ENCODE data around the gene LRRC8D. TPM values are rescaled to one million over a fixed set of nuclear protein-coding genes. Genes with fewer than 3 reads are reported as not detected.

LRRC8D gene
- total RNA-seq, 1 experiment from 2014 or later = 42.0 TPM

DNA sequence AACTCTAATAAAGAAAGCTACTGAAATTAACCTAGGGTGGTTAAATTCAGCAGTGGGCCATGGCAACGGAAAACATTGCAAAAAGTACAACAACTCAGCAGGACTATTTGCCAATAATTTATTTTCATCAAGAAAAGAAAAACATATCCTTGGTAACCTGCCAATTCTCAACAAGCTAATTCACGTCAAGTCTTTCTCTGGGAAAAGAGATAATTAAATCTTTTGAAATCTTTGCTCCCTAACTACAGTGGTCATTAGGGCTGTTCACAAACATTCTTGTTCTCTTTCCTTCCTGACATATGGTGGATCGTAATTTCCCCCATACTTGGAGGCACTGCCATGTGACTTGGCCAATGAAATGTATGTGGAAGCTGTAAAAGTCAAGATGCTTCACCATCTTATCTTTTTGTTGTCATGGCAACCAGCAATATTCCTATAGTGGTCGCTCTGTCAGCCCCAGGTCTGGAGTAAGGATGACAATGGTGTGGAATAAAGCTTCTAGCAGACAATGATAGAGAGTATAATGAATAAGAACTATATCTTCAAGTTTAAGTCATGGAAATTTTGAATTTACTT, 144.4 kb downstream of the LRRC8D start:
- TF ChIP-seq, protein P1, sequence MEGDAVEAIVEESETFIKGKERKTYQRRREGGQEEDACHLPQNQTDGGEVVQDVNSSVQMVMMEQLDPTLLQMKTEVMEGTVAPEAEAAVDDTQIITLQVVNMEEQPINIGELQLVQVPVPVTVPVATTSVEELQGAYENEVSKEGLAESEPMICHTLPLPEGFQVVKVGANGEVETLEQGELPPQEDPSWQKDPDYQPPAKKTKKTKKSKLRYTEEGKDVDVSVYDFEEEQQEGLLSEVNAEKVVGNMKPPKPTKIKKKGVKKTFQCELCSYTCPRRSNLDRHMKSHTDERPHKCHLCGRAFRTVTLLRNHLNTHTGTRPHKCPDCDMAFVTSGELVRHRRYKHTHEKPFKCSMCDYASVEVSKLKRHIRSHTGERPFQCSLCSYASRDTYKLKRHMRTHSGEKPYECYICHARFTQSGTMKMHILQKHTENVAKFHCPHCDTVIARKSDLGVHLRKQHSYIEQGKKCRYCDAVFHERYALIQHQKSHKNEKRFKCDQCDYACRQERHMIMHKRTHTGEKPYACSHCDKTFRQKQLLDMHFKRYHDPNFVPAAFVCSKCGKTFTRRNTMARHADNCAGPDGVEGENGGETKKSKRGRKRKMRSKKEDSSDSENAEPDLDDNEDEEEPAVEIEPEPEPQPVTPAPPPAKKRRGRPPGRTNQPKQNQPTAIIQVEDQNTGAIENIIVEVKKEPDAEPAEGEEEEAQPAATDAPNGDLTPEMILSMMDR (IDR thresholded peaks at IDR 0.05; ENCODE audit: unreplicated experiment) = no peak
- H3K27me3 Mint-ChIP-seq (ENCODE audit: insufficient read depth, unreplicated experiment) = no peaks in the 10 kb centered on the region
- ChIA-PET POLR2A (interaction anchor here (1.2 kb wide), 1 partner anchor 22 kb away, joined by 3 read pairs; no protein-coding TSS in a partner anchor), CTCF (interaction anchor here (0.6 kb wide), 2 partner anchors 20 to 1967 kb away, joined by 3 to 5 read pairs; no protein-coding TSS in a partner anchor)
- no peak overlapping the region for H3K4me3 Mint-ChIP-seq (ENCODE audit: unreplicated experiment)
- H3K36me3 Mint-ChIP-seq (ENCODE audit: insufficient read depth, unreplicated experiment) = no peaks in the 10 kb centered on the region
- H3K9me3 Mint-ChIP-seq (ENCODE audit: unreplicated experiment) = no peaks in the 10 kb centered on the region
- peaks cover 5% of the 10 kb centered on the region for H3K4me1 Mint-ChIP-seq (ENCODE audit: insufficient read depth, unreplicated experiment)
- no TSS peak for BruUV-seq (replicated peaks)
- H3K27ac Mint-ChIP-seq (ENCODE audit: low read depth, unreplicated experiment) = no peak overlapping the region
- peak; percentile 25 for DNase-seq (ENCODE audit: unreplicated experiment)
- intact Hi-C loops (cut with micrococcal nuclease) = no loop called here

DNA sequence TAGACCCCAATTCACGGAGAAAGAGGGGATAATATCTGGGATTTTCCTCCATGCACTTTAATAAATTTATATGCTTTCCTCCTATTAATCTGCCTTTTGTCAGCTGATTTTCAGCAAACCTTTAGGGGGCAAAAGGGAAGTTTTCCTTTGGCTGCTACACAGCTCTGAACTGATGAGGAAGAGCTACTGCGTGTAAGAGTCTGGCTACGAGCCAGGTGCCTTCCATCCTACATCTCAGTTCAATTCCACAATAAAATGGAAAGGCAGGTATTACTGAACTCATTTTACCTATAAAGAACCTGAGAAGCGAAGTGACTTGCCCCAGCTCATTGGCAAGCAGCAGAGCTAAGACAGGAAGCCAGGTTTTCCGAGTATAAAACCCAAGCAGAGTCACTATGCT, 145.8 kb downstream of the LRRC8D start:
- no TSS peak for BruUV-seq (replicated peaks)
- Mint-ChIP-seq H3K4me1 (ENCODE audit: insufficient read depth, unreplicated experiment) (peaks cover 5% of the 10 kb centered on the region), H3K27me3 (ENCODE audit: insufficient read depth, unreplicated experiment) (no peaks in the 10 kb centered on the region), H3K4me3 (ENCODE audit: unreplicated experiment) (no peak overlapping the region), H3K9me3 (ENCODE audit: unreplicated experiment) (no peaks in the 10 kb centered on the region), H3K36me3 (ENCODE audit: insufficient read depth, unreplicated experiment) (no peaks in the 10 kb centered on the region), H3K27ac (ENCODE audit: low read depth, unreplicated experiment) (no peak overlapping the region)
- TF ChIP-seq, protein P1 (IDR thresholded peaks at IDR 0.05; ENCODE audit: unreplicated experiment) = no peak
- ChIA-PET POLR2A (interaction anchor here (0.6 to 1.0 kb wide), 2 partner anchors 10 to 23 kb away, joined by 3 to 4 read pairs; no protein-coding TSS in a partner anchor), CTCF (interaction anchor here (0.7 to 1.3 kb wide), 2 partner anchors 123 to 204 kb away, joined by 3 read pairs; no protein-coding TSS in a partner anchor)
- intact Hi-C loops (cut with micrococcal nuclease) = no loop called here
- DNase-seq (ENCODE audit: unreplicated experiment) = no peak

DNA sequence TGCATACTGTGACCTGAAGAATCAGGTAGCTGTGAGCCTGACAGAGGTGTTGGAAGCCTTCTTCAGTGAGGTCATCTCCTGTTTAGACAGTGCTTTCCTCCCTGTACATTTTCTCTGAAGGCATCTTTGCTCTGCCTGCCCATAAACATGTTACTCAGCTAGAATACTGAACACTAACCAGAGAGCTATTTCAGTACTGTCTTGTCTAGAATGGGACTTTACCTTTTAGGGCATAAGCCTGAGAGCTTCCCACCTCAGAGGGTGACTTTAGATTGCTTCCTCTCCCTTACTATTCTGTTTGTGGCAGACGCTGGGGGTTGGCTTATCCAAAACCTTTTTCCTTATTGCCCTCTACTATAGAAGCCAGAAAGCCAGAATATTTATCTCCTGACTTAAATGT, 150.8 kb downstream of the LRRC8D start:
- DNase-seq (ENCODE audit: unreplicated experiment) = no peak
- TF ChIP-seq, protein P1 (IDR thresholded peaks at IDR 0.05; ENCODE audit: unreplicated experiment) = no peak

DNA sequence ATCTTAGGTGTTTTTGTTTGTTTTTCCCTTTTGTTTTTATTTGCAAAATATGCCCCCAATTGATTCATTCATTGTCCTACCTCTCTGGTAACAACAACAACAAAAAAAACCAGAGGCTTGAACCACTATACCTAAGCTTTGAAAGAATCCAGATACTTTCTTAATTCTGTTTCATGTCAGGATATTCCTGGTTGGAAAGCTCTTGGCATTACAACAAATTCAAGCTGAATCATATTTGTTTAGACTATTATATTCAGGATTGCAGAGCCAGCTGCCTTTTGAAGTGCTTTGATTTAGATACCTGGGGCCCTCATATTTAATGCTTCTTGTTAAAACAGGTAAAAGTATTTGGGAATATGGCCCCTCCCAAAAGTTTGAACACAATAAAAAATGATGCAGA, 151.2 kb downstream of the LRRC8D start:
- Mint-ChIP-seq H3K9me3 (ENCODE audit: unreplicated experiment) (no peaks in the 10 kb centered on the region), H3K4me1 (ENCODE audit: insufficient read depth, unreplicated experiment) (peaks cover 27% of the 10 kb centered on the region), H3K27ac (ENCODE audit: low read depth, unreplicated experiment) (no peak overlapping the region), H3K36me3 (ENCODE audit: insufficient read depth, unreplicated experiment) (no peaks in the 10 kb centered on the region), H3K4me3 (ENCODE audit: unreplicated experiment) (no peak overlapping the region), H3K27me3 (ENCODE audit: insufficient read depth, unreplicated experiment) (no peaks in the 10 kb centered on the region)
- DNase-seq (ENCODE audit: unreplicated experiment) = no peak
- CTCF ChIA-PET = interaction anchor here (0.7 to 2.3 kb wide), 6 partner anchors 9 to 128 kb away, joined by 3 to 13 read pairs (median 4); no protein-coding TSS in a partner anchor
- TF ChIP-seq, protein P1 (IDR thresholded peaks at IDR 0.05; ENCODE audit: unreplicated experiment) = no peak
- intact Hi-C loops (cut with micrococcal nuclease) = no loop called here
- POLR2A ChIA-PET = interaction anchor here (0.6 to 1.6 kb wide), 8 partner anchors 12 to 1050 kb away, joined by 3 to 5 read pairs (median 3); partner anchors contain the start of gene ZNF644
- no TSS peak for BruUV-seq (replicated peaks)

More for the DNA sequence above, 150.8 kb downstream of the LRRC8D start:
- Mint-ChIP-seq H3K9me3 (ENCODE audit: unreplicated experiment) (no peaks in the 10 kb centered on the region), H3K4me3 (ENCODE audit: unreplicated experiment) (no peak overlapping the region), H3K27me3 (ENCODE audit: insufficient read depth, unreplicated experiment) (no peaks in the 10 kb centered on the region), H3K27ac (ENCODE audit: low read depth, unreplicated experiment) (no peak overlapping the region), H3K4me1 (ENCODE audit: insufficient read depth, unreplicated experiment) (peaks cover 27% of the 10 kb centered on the region), H3K36me3 (ENCODE audit: insufficient read depth, unreplicated experiment) (no peaks in the 10 kb centered on the region)
- POLR2A ChIA-PET = interaction anchor here (0.8 to 1.6 kb wide), 7 partner anchors 13 to 1051 kb away, joined by 3 to 5 read pairs (median 3); partner anchors contain the start of gene ZNF644
- CTCF ChIA-PET = interaction anchor here (0.6 to 2.3 kb wide), 8 partner anchors 9 to 277 kb away, joined by 3 to 13 read pairs (median 3); no protein-coding TSS in a partner anchor
- BruUV-seq (replicated peaks) = no TSS peak
- intact Hi-C loops (cut with micrococcal nuclease) = no loop called here
